Endothelial cell of umbilical vein (primary cell): ENCODE results near the gene FXYD3. TPM values are rescaled to one million over a fixed set of nuclear protein-coding genes. Genes with fewer than 3 reads are reported as not detected.

ENCODE experiments used
- BruUV-seq: library from RNA; stranded (reverse); fragments of 400-500 nt; replicated peaks from 2 replicates; lab custom pipeline; 2021; lab: Mats Ljungman, UMichigan
- CTCF ChIA-PET: fragments of 300-600, 350-600 bp; sonication (Branson Sonifier 250); formaldehyde crosslinking; loops from one replicate; lab custom pipeline; 2021; ENCODE audit warnings: antibody characterized with exemption, inconsistent platforms; lab: Charles Lee
- POLR2A ChIA-PET: fragments of 300-600, 350-600 bp; sonication (Branson Sonifier 250); formaldehyde crosslinking; loops from one replicate; lab custom pipeline; 2021; ENCODE audit warnings: antibody characterized with exemption, inconsistent platforms; lab: Charles Lee
- DNase-seq: peaks from one replicate; pipeline ENCODE4 v3.0.0-alpha.2; 2011; ENCODE audit warnings: low read depth, low spot score
- FAIRE-seq: peaks from 2 replicates; lab custom pipeline; 2011; peaks lifted over from hg19 to GRCh38; lab: Jason Lieb, UNC
- H2AFZ ChIP-seq: 2 replicates; pipeline ENCODE4 v1.6.0; 2012; ENCODE audit warnings: low read depth, low read length, control low read depth, inconsistent platforms
- H3K27ac ChIP-seq: 2 replicates; pipeline ENCODE4 v1.5.1; 2011; ENCODE audit warnings: low read depth, mild to moderate bottlenecking, control low read depth, low read length, moderate library complexity; ENCODE audit not compliant: insufficient read depth
- H3K27me3 ChIP-seq, 2 experiments: 2 replicates each; pipeline versions ENCODE4 v1.6.0 to v1.6.1; 2011; ENCODE audit warnings: low read length in 2 of 2, mixed read lengths in 1 of 2; ENCODE audit not compliant: control insufficient read depth in 2 of 2, insufficient read depth in 2 of 2
- H3K36me3 ChIP-seq, 2 experiments: 2 replicates in 1 of 2; 3 replicates in 1 of 2; pipeline ENCODE4 v1.5.1; 2011; ENCODE audit warnings: low read length in 2 of 2, mild to moderate bottlenecking in 1 of 2, moderate library complexity in 1 of 2; ENCODE audit not compliant: control insufficient read depth in 2 of 2, insufficient read depth in 2 of 2; ENCODE audit errors: extremely low read depth in 1 of 2
- H3K4me1 ChIP-seq: 3 replicates; pipeline ENCODE4 v1.5.1; 2011; ENCODE audit warnings: mild to moderate bottlenecking, low read length; ENCODE audit not compliant: control insufficient read depth, insufficient read depth; ENCODE audit errors: extremely low read depth
- H3K4me2 ChIP-seq: 2 replicates; pipeline ENCODE4 v1.6.1; 2011; ENCODE audit warnings: low read length, control low read depth, mixed read lengths; ENCODE audit not compliant: insufficient read depth
- H3K4me3 ChIP-seq, 3 experiments: fragments of 200-600 bp in 1 of 3; sonication (generic), shearing (Covaris generic) in 1 of 3; replicated peaks in 1 of 3; 2 replicates each; pipeline ENCODE4 v1.5.1; 2011 to 2016; ENCODE audit warnings: control low read depth in 3 of 3, low read length in 3 of 3, mild to moderate bottlenecking in 2 of 3, inconsistent platforms in 1 of 3, low read depth in 1 of 3, moderate library complexity in 1 of 3; ENCODE audit not compliant: insufficient read depth in 1 of 3
- H3K79me2 ChIP-seq: 2 replicates; pipeline ENCODE4 v1.6.0; 2012; ENCODE audit warnings: low read length, inconsistent platforms; ENCODE audit not compliant: control insufficient read depth, insufficient read depth
- H3K9ac ChIP-seq: replicated peaks from 2 replicates; pipeline ENCODE3; 2011; ENCODE audit warnings: low read length, control low read depth; ENCODE audit not compliant: insufficient read depth; ENCODE audit errors: extremely low read depth
- H3K9me1 ChIP-seq: replicated peaks from 3 replicates; pipeline ENCODE4 v1.6.0; 2011; ENCODE audit warnings: mild to moderate bottlenecking, low read length; ENCODE audit not compliant: control insufficient read depth, insufficient read depth; ENCODE audit errors: extremely low read depth
- H3K9me3 ChIP-seq: replicated peaks from 2 replicates; pipeline ENCODE4 v1.5.1; 2012; ENCODE audit warnings: low read length, inconsistent platforms; ENCODE audit not compliant: control insufficient read depth, insufficient read depth
- H4K20me1 ChIP-seq: replicated peaks from 2 replicates; pipeline ENCODE3; 2011; ENCODE audit warnings: mild to moderate bottlenecking, low read length; ENCODE audit not compliant: control insufficient read depth, insufficient read depth; ENCODE audit errors: extremely low read depth
- FOS ChIP-seq: IDR thresholded peaks from 2 replicates; pipeline ENCODE4 v1.6.1; 2011; ENCODE audit warnings: mild to moderate bottlenecking, low read length, moderate library complexity, borderline replicate concordance; ENCODE audit not compliant: insufficient read depth
- dilution Hi-C: fragments of 300-500 bp; cut with MboI; formaldehyde crosslinking; loops from one replicate; pipeline ENCODE4 v1.15.0; 2019; ENCODE audit warnings: low sequenced_read_pairs; ENCODE audit not compliant: extremely low pct_ligation_motif_present
- intact Hi-C: fragments of 100-400 bp; cut with micrococcal nuclease; formaldehyde crosslinking; loops from one replicate; pipeline ENCODE4 v1.10.0; 2022
- polyA plus RNA-seq, 4 experiments: library from polyadenylated mRNA; depleted of rRNA in 3 of 4; stranded (reverse) in 3 of 4; unstranded in 1 of 4; fragments of >200 nt; gene quantifications; 2 replicates each; pipeline versions ENCODE4 v1.2.1 to v1.2.3, GENCODE V29; 2011 to 2012; ENCODE audit warnings: missing spikeins in 1 of 4
- total RNA-seq: library from RNA; stranded (reverse); gene quantifications from 2 replicates; pipeline ENCODE4 v1.2.3, GENCODE V29; 2021
- TF ChIP-seq, protein P1 (sequence below), 2 donors: IDR thresholded peaks; 1 replicate in 1 of 2; 2 replicates in 1 of 2; pipeline ENCODE4 v1.5.1; 2011; ENCODE audit warnings: low read length in 2 of 2, mild to moderate bottlenecking in 2 of 2, moderate library complexity in 2 of 2, control low read depth in 1 of 2, inconsistent platforms in 1 of 2, low read depth in 1 of 2; ENCODE audit not compliant: insufficient read depth in 1 of 2; ENCODE audit errors: extremely low read depth in 1 of 2

FXYD3 gene
- total and polyA plus RNA-seq, 2 donors (not counting 3 experiments of a cell fraction or from before 2014, with no cell fraction given), result not detected

DNA sequence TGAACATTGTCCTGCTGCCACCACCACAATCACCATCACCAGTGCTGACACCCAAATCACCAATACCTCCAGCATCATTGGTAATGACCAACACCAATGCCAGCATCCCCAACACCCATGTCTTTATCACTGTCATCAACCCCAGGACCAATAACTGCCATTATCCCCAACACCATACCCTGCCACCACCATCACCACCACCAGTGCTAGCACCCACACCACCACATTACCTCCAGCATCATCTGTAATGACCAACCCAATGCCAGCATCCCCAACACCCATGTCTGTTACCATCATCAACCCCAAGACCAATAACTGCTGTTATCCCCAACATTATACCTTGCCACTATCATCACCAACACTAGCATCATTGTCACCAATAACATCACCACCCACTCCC lies 16.6 kb downstream of the FXYD3 start:
- Histone ChIP-seq H3K9me3 (no peaks in the 10 kb centered on the region), H3K4me1 (no peaks in the 10 kb centered on the region), H3K4me3 (no peak overlapping the region), H2AFZ (no peak overlapping the region), H3K4me2 (no peak overlapping the region), H3K36me3 (no peaks in the 10 kb centered on the region), H3K9me1 (no peaks in the 10 kb centered on the region), H3K9ac (no peak overlapping the region), H4K20me1 (no peaks in the 10 kb centered on the region), H3K79me2 (no peaks in the 10 kb centered on the region), H3K27ac (no peak overlapping the region), H3K27me3 (no peaks in the 10 kb centered on the region)
- TF ChIP-seq FOS, result no peak
- FAIRE-seq (no peak), DNase-seq (no peak)
- ChIA-PET CTCF (no interaction called here), POLR2A (no interaction called here)
- dilution Hi-C loops, result no loop called here
- no TSS peak for BruUV-seq
- intact Hi-C loops, result no loop called here

DNA sequence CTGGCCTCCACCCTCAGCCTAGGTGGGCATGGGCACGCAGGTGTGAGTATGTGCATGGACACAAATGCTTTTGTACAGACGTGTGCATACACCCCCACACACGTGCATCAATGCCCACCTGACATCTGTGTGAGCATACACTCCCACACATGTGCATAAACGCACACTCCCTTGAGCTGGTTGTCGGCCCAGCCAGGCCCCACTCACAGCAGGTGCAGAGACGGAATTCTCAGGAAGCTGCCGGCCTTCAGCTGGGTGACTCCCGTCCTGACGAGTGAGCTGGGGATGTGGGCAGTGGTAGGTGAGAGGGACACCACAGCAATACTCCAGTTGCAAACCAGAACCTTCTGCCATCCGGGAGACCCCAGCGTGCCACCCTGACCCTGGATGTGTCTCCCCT lies 18.2 kb downstream of the FXYD3 start:
- Histone ChIP-seq H3K4me1 (no peaks in the 10 kb centered on the region), H3K79me2 (no peaks in the 10 kb centered on the region), H3K27ac (no peak overlapping the region), H3K9me3 (no peaks in the 10 kb centered on the region), H3K36me3 (no peaks in the 10 kb centered on the region), H3K4me3 (no peak overlapping the region), H3K27me3 (no peaks in the 10 kb centered on the region), H3K9me1 (no peaks in the 10 kb centered on the region), H2AFZ (no peak overlapping the region), H3K4me2 (no peak overlapping the region), H3K9ac (no peak overlapping the region), H4K20me1 (no peaks in the 10 kb centered on the region)
- ChIA-PET POLR2A (no interaction called here), CTCF (interaction anchor here (1.2 to 4.8 kb wide), 3 partner anchors 9 to 89 kb away, joined by 6 to 52 read pairs (median 23); no protein-coding TSS in a partner anchor)
- dilution Hi-C loops (no loop called here), intact Hi-C loops (no loop called here)
- no TSS peak for BruUV-seq
- TF ChIP-seq, protein P1, sequence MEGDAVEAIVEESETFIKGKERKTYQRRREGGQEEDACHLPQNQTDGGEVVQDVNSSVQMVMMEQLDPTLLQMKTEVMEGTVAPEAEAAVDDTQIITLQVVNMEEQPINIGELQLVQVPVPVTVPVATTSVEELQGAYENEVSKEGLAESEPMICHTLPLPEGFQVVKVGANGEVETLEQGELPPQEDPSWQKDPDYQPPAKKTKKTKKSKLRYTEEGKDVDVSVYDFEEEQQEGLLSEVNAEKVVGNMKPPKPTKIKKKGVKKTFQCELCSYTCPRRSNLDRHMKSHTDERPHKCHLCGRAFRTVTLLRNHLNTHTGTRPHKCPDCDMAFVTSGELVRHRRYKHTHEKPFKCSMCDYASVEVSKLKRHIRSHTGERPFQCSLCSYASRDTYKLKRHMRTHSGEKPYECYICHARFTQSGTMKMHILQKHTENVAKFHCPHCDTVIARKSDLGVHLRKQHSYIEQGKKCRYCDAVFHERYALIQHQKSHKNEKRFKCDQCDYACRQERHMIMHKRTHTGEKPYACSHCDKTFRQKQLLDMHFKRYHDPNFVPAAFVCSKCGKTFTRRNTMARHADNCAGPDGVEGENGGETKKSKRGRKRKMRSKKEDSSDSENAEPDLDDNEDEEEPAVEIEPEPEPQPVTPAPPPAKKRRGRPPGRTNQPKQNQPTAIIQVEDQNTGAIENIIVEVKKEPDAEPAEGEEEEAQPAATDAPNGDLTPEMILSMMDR (IDR thresholded peaks at IDR 0.05; ENCODE audit: extremely low read depth in 1 of 2, insufficient read depth in 1 of 2, low read depth in 1 of 2, low read length in 2 of 2), result no peak
- DNase-seq (no peak), FAIRE-seq (no peak)
